ENCODE data around the gene FYB1.

- no peak for TF ChIP-seq CTCF (conservative IDR thresholded peaks at IDR 0.05; ENCODE audit: low read depth, low read length)
- no peak for TF ChIP-seq EZH2 (IDR thresholded peaks at IDR 0.05; ENCODE audit: low read length, unreplicated experiment)
- TF ChIP-seq EZH2phosphoT487 (IDR thresholded peaks at IDR 0.05; ENCODE audit: borderline replicate concordance, low read length) = no peak
Observed at GRCh38 chr5:39219437-39219836, at the start of gene FYB1.

Measured in PC-3 (cell line).